Measurements from ENCODE around the gene OR13J1. TPM values are rescaled to one million over a fixed set of nuclear protein-coding genes. Genes with fewer than 3 reads are reported as not detected.
A peak's percentile ranks its signal among the peaks of the same experiment; 100 is the strongest.
"Not testable (repeated sequence)": the region's sequence is repeated elsewhere in the genome, so short reads cannot be mapped to it uniquely, and the experiment has no call there.

The OR13J1 gene
- total RNA-seq, 1 donor from 2014 or later, result not detected

- no peak for DNase-seq (ENCODE audit: low read depth in 2 of 2)
Measured at GRCh38 chr9:35905051-35905781, 35.0 kb upstream of the OR13J1 start.

- no peak for DNase-seq (ENCODE audit: low read depth in 2 of 2)
Measured at GRCh38 chr9:35904338-35904737, 34.1 kb upstream of the OR13J1 start.

DNA sequence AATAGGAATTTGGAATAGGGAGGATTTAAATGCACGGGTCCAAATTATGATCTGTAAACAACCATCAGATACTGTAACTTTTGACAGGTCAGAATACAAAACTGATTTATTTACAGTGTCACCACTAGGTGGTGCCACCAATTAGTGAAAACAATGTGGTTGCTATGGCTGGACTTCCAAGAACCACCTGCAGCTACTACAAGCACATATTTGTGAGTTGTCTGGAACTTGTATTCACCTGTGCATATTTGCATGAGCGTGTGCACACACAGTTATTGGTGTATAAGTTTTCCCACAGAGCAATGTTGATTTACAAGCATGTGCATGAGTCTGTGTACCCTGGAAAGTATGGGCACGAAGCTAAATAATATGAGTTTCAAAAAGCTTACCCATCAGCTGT is 32.8 kb upstream of the OR13J1 start:
- peak; percentile 75 to 81 for DNase-seq (ENCODE audit: low read depth in 2 of 2)

DNA sequence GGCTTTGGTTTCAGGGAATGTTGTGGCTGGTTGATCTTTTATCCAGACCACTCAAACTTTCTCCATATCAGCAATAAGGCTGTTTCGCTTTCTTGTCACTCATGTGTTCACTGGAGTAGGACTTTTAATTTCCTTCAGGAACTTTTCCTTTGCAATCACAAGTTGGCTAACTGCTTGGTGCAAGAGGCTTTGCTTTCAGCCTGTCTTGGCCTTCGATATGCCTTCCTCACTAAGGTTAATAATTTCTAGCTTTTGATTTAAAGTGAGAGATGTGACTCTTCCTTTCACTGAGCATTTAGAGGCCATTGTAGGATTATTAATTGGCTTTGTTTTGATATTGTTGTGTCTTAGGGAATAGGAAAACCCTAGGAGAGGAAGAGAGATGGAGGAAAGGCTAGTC is 28.8 kb upstream of the OR13J1 start:
- DNase-seq (ENCODE audit: low read depth in 2 of 2), result no peak

DNA sequence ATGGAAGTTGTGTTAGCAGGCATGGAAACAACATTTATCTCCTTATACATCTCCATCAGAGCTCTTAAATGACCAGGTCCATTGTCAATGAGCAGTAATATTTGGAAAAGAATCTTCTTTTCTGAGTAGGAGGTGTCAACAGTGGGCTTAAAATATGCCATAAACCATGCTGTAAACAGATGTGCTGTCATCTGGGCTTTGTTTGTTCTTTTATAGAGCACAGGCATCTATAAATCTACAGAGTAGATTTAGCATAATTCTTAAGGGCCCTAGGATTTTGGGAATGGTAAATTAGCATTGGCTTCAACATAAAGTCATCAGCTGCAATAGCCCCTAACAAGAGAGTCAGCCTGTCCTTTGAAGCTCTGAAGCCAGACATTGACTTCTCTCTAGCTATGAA is 28.1 kb upstream of the OR13J1 start:
- no peak for DNase-seq (ENCODE audit: low read depth in 2 of 2)

DNA sequence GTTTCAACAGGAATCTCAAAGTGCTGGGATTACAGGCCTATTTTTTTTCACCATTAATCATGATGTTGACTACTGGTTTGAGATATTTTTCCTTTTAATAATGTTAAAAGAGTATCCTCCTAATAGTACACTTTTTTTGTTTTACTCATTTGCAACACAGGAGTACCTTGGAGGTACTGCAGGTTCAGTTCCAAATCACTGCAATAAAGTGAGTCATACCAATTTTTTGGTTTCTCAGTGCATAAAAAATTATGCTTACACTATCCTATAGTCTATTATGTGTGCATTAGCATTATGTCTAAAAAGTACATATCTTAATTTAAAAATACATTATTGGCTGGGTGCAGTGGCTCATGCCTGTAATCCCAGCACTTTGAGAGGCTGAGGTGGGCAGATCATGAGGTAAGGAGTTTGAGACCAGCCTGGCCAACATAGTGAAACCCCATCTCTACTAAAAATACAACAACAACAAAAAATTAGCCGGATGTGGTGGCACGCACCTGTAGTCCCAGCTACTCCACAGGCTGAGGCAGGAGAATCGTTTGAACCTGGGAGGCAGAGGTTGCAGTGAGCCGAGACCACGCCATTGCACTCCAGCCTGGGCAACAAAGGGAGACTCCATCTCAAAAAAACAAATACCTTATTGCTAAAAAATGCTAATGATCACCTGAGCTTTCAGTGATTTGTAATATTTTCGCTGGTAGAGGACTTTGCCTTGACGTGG is 27.3 kb upstream of the OR13J1 start:
- not testable (repeated sequence) for DNase-seq (ENCODE audit: low read depth in 2 of 2)

- DNase-seq (ENCODE audit: low read depth in 2 of 2), result no peak
Measured at GRCh38 chr9:35896570-35896969, 26.4 kb upstream of the OR13J1 start.

DNA sequence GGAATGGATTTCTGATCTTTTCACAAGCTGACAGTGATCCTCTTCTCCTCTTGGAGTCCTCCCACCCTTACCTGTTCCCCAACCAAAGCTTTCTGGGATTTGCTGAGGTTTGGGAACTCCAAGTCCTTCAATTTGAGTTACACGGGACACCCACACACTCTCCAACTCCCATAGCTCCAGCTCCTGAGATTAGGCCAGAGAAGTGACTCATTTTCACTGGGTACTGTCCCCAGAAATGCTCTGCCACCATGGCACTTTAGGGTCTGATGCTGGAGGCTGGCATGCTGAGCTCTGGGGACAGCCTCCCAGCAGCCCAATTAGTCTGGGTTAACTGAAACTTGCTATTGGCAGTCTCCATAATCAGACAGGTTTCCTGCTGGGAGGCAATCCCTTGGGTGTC is 21.9 kb upstream of the OR13J1 start:
- DNase-seq (ENCODE audit: low read depth in 2 of 2), result no peak

GRCh38 chr9:35891646-35892045 is 21.4 kb upstream of the OR13J1 start:
- no peak for DNase-seq (ENCODE audit: low read depth in 2 of 2)

DNA sequence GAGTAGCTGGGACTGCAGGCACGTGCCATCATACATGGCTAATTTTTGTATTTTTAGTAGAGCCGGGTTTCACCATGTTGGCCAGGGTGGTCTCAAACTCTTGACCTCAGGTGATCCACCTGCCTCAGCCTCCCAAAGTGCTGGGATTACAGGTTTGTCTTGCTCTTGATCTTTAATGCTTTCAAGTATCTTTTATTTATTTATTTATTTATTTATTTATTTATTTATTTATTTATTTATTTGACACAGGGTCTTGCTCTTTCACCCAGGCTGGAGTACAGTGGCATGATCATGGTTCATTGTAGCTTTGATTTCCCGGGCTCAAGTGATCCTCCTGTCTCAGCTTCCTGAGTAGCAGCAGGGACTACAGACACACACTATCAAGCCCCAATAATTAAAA is 14.7 kb upstream of the OR13J1 start:
- not testable (repeated sequence) for DNase-seq (ENCODE audit: low read depth in 2 of 2)

- DNase-seq (ENCODE audit: low read depth in 2 of 2), result no peak
Measured at GRCh38 chr9:35882996-35883395, 12.8 kb upstream of the OR13J1 start.

DNA sequence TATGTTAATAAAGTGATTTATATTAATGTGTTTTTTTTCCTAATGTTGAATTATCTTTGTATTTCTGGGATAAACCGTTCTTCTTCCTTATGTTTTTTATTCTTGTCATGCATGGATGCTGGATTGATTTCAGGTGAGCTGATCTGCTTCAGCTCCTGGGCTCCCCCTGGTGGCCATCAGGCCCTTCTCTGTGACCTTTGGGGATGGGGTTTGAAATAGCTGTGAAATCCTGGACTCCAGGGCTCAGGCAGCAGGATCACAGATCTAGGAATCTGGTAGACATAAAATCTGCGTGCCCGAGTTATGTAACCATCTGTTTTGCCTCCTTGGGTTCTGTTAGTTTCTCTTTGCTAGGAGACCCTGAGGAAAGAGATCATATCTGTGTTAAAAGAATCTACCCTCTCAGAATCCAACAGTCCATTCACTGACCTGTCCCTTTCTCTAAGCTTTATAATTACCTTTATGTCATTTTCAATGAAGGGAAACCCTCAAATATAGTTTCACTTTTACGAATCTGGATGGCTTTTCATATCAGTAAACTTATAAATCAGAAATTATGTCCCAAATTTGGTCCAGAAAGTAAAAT is 12.2 kb upstream of the OR13J1 start:
- peak; percentile 74 to 85 for DNase-seq (ENCODE audit: low read depth in 2 of 2)

DNA sequence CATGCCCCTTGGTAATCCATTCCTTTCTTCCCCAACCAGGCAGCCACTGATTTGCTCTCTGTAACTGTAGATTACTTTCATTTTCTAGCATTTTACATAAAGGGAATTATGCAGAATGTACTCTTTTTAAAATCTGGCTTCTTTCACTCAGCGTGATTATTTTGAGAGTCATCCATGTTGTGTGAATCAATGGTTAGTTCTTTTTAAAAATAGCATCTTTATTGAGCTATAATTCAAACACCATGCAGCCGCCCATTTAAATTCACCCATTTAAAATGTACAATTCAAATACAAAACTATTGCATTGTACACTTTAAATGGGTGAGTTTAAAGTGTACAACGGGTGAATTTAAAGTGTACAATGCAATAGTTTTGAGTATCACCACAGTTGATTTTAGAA is 2.3 kb upstream of the OR13J1 start:
- DNase-seq (ENCODE audit: low read depth in 2 of 2), result no peak

- DNase-seq (ENCODE audit: low read depth in 2 of 2), result no peak
Measured at GRCh38 chr9:35871545-35871944, 1.3 kb upstream of the OR13J1 start.

- DNase-seq (ENCODE audit: low read depth in 2 of 2), result no peak
Measured at GRCh38 chr9:35869621-35870216, 482 bp downstream of the OR13J1 start.

DNA sequence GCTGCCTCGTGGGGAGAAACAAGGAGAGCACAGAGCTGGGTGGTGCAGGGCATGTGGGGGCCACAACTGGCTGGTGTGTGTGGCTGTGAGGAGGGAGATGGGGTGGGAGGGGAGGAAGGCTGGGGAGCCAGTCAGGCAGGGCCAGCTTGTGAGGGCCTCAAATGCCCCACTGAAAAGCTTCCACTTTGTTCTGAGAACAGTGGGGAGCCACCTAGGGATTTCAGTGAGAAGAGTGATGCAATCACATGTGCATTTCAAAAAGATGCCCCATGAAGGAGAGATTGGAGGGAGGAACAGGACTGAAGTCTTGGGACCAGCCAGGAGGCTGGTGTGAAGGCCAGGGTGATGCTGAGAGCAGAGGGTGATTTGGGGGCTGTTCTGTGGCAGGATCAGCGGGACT is 1.3 kb downstream of the OR13J1 start:
- no peak for DNase-seq (ENCODE audit: low read depth in 2 of 2)

- no peak for DNase-seq (ENCODE audit: low read depth in 2 of 2)
Measured at GRCh38 chr9:35867538-35867937, 2.7 kb downstream of the OR13J1 start.

DNA sequence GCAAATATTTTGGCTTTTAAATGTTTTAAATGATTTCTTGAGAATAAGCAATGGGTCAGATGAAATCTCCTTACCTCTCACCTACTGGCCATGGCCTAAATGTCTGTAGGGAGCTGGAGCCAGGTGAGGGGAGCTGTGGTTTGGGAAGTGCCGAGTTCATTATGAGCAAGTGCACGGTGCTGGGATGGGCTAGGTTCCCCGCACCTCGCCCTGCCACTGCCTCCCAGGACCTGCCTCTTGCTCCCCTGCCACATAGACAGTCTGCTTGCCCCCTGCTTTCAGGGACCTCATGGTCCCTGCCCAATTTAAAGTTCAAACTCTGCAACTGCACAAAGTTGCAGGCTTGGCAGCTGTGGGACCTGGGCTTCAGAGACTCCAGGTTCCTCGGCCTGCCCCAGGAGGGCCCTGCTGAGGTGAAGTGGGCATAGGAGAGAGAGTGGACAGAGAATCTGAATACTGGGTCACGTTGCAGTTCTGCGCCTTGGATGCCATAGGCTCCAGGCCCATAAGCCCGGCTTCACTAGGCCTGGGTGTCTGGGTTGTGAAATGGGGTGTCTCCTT is 5.4 kb downstream of the OR13J1 start:
- no peak for DNase-seq (ENCODE audit: low read depth in 2 of 2)

DNA sequence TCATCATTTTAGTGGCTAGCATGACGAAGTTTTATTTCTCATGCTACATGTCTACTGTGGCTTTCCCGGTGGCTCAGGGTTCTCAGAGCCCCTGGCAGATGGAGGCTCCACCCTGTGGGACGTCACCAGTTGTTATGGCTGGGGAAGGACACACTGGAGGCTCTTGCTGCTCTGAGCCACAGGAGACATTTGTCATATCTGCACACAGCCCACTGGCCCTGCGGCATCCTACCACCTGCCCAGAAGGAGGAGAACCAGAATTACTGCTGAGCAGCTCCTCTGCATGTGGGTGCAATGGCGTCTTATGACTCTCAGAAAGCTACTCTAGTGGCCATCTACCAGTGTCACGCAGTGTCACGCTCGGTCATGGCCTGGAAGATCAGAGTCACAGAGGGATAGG is 6.6 kb downstream of the OR13J1 start:
- DNase-seq (ENCODE audit: low read depth in 2 of 2), result no peak

GRCh38 chr9:35862328-35862727 is 7.9 kb downstream of the OR13J1 start:
- no peak for DNase-seq (ENCODE audit: low read depth in 2 of 2)

- DNase-seq (ENCODE audit: low read depth in 2 of 2), result no peak
Measured at GRCh38 chr9:35861161-35861897, 8.9 kb downstream of the OR13J1 start.

DNA sequence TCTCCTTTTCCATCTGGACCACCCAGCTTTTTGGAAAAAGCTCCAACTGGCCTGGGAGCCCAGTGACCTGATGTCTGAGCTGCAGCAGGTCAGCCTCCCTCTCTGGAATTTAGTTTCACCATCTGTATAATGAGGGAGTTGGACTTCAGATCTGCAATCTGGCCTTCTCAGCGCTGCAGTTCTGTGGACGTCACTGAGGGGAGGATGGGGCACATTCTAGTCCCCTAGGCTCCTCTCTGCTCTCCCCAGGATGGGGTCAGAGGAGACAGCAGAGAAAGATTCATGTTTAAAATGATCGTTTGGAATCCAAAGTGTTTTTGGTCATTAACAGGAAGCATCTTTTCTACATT is 10.2 kb downstream of the OR13J1 start:
- DNase-seq (ENCODE audit: low read depth in 2 of 2), result no peak

Measured in lung microvascular endothelial cell (primary cell).